HepG2 (cell line): ENCODE measurements around the gene NEUROD6. TPM values are rescaled to one million over a fixed set of nuclear protein-coding genes. Genes with fewer than 3 reads are reported as not detected.

Experiments
- ATAC-seq: fragments of 200-7000 bp; cut with Tn5 transposase; 3 replicates; pipeline ENCODE4 v1.9.1; 2020; ENCODE audit warnings: mild to moderate bottlenecking, moderate library complexity
- BruUV-seq: library from RNA; stranded (reverse); fragments of 400-500 nt; replicated peaks from 2 replicates; lab custom pipeline; 2021; lab: Mats Ljungman, UMichigan
- CTCF ChIA-PET: fragments of 300-600 bp; formaldehyde crosslinking; extraction: SDS; loops from one replicate; lab custom pipeline; 2021; ENCODE audit warnings: low total read pairs, inconsistent platforms, low intra/inter-chr PET ratio; lab: Yijun Ruan, JAX
- POLR2A ChIA-PET: fragments of 350-600 bp; sonication (Branson Sonifier 250); formaldehyde crosslinking; loops from one replicate; lab custom pipeline; 2020; ENCODE audit warnings: antibody characterized with exemption, inconsistent platforms; lab: Yijun Ruan, JAX
- DNase-seq: peaks from one replicate; pipeline ENCODE4 v3.0.0-alpha.2; 2015; ENCODE audit warnings: low spot score
- FAIRE-seq: peaks from 3 replicates; lab custom pipeline; 2011; peaks lifted over from hg19 to GRCh38; lab: Jason Lieb, UNC
- H2AFZ ChIP-seq: one replicate; pipeline ENCODE4 v1.6.1; 2011; ENCODE audit warnings: low read length, inconsistent platforms
- H3K27ac ChIP-seq: fragments of 300-600 bp; 3 replicates; pipeline ENCODE4 v1.8.0; 2011; ENCODE audit warnings: mixed run types, mild to moderate bottlenecking, mixed read lengths, low read length, inconsistent platforms; ENCODE audit not compliant: insufficient read depth; ENCODE audit errors: extremely low read length
- H3K27me3 ChIP-seq, 2 experiments: fragments of 200-600 bp in 1 of 2; 2 replicates in 1 of 2; 3 replicates in 1 of 2; pipeline versions ENCODE4 v1.6.0 to v1.8.0; 2011; ENCODE audit warnings: low read length in 2 of 2, mild to moderate bottlenecking in 2 of 2, moderate library complexity in 2 of 2, inconsistent platforms in 1 of 2; ENCODE audit not compliant: insufficient read depth in 2 of 2, control insufficient read depth in 1 of 2
- H3K36me3 ChIP-seq, 2 experiments: fragments of 200-600 bp in 1 of 2; replicated peaks in 1 of 2; 2 replicates in 1 of 2; 3 replicates in 1 of 2; pipeline versions ENCODE4 v1.5.1 to v1.8.0; 2011; ENCODE audit warnings: low read length in 2 of 2, inconsistent platforms in 1 of 2; ENCODE audit not compliant: insufficient read depth in 2 of 2, control insufficient read depth in 1 of 2
- H3K4me1 ChIP-seq: 2 replicates; pipeline ENCODE4 v1.5.1; 2012; ENCODE audit warnings: low read length, inconsistent platforms; ENCODE audit not compliant: insufficient read depth
- H3K4me2 ChIP-seq: 2 replicates; pipeline ENCODE4 v1.6.0; 2011; ENCODE audit warnings: low read depth, low read length, inconsistent platforms
- H3K4me3 ChIP-seq, 3 experiments: fragments of 200-600 bp in 1 of 3; sonication (generic), shearing (Covaris generic) in 1 of 3; replicated peaks in 1 of 3; 2 replicates each; pipeline ENCODE4 v1.5.1; 2011 to 2016; ENCODE audit warnings: low read length in 3 of 3, inconsistent platforms in 2 of 3, low read depth in 2 of 3, mild to moderate bottlenecking in 2 of 3, control low read depth in 1 of 3, mixed read lengths in 1 of 3; ENCODE audit not compliant: insufficient read depth in 1 of 3
- H3K79me2 ChIP-seq: one replicate; pipeline ENCODE4 v1.6.1; 2011; ENCODE audit warnings: low read length, inconsistent platforms; ENCODE audit not compliant: insufficient read depth
- H3K9ac ChIP-seq: 2 replicates; pipeline ENCODE4 v1.6.0; 2011; ENCODE audit warnings: mild to moderate bottlenecking, low read depth, low read length, inconsistent platforms; ENCODE audit not compliant: insufficient read depth
- H3K9me3 ChIP-seq: 2 replicates; pipeline ENCODE4 v1.5.1; 2012; ENCODE audit warnings: mild to moderate bottlenecking, low read length
- H4K20me1 ChIP-seq: 2 replicates; pipeline ENCODE4 v1.6.0; 2011; ENCODE audit warnings: inconsistent platforms, mild to moderate bottlenecking, low read length, moderate library complexity; ENCODE audit not compliant: insufficient read depth
- ATF5 ChIP-seq: sonication (generic); formaldehyde crosslinking; IDR thresholded peaks from 2 replicates; pipeline ENCODE4 v1.4.0; 2020; ENCODE audit warnings: mild to moderate bottlenecking, low read depth, missing genetic modification reagents
- HNRNPLL ChIP-seq: fragments of 200-400 bp; formaldehyde crosslinking; IDR thresholded peaks from 2 replicates; pipeline ENCODE4 v1.6.1; 2017; ENCODE audit warnings: mild to moderate bottlenecking, low read depth, low read length; ENCODE audit not compliant: poor library complexity, severe bottlenecking
- KDM5A ChIP-seq: fragments of 200-600 bp; sonication (generic); IDR thresholded peaks from 2 replicates; pipeline ENCODE4 v1.7.0; 2018; ENCODE audit warnings: antibody characterized with exemption, mild to moderate bottlenecking, low read length, borderline replicate concordance
- ZMYM3 ChIP-seq: sonication (generic); formaldehyde crosslinking; IDR thresholded peaks from 2 replicates; pipeline ENCODE4 v1.5.1; 2020; ENCODE audit warnings: mild to moderate bottlenecking, missing genetic modification reagents
- ZNF20 ChIP-seq: sonication (generic); formaldehyde crosslinking; IDR thresholded peaks from 2 replicates; pipeline ENCODE4 v1.4.0; 2020; ENCODE audit warnings: mild to moderate bottlenecking, moderate library complexity, missing genetic modification reagents
- ZNF563 ChIP-seq: sonication (generic); formaldehyde crosslinking; IDR thresholded peaks from 2 replicates; pipeline ENCODE4 v1.8.0; 2022; ENCODE audit warnings: mild to moderate bottlenecking, moderate library complexity, missing genetic modification reagents
- ZNF691 ChIP-seq: sonication (generic); formaldehyde crosslinking; IDR thresholded peaks from 2 replicates; pipeline ENCODE4 v1.4.0; 2020; ENCODE audit warnings: missing genetic modification reagents, low read depth, mild to moderate bottlenecking, borderline replicate concordance
- WGBS: methylation state at CpG from one replicate; pipeline ENCODE4 v1.1.6; 2017; ENCODE audit warnings: low lambda C conversion rate; 5-methylcytosine and 5-hydroxymethylcytosine counted together
- in situ Hi-C: cut with HindIII; loops from 2 replicates; pipeline ENCODE4 v1.10.0; 2017; ENCODE audit warnings: low pct_unique_long_range_greater_than_20kb; ENCODE audit not compliant: extremely low pct_ligation_motif_present
- intact Hi-C: fragments of 100-400 bp; cut with micrococcal nuclease; formaldehyde crosslinking; loops from one replicate; pipeline ENCODE4 v1.10.0; 2022; ENCODE audit not compliant: unreplicated experiment
- polyA plus RNA-seq, 8 experiments: library from polyadenylated mRNA; depleted of rRNA in 3 of 8; stranded (reverse) in 7 of 8; unstranded in 1 of 8; fragments of >200 nt; fragmentation: Illumina TruSeq in 4 of 8; extraction: Trizol in 4 of 8; gene quantifications; 2 replicates each; pipeline versions ENCODE4 v1.2.1 to v1.2.3, GENCODE V29; 2011 to 2016; ENCODE audit warnings: low read depth in 4 of 8, missing spikeins in 1 of 8, mixed read lengths in 1 of 8; ENCODE audit not compliant: insufficient read depth in 1 of 8
- total RNA-seq, 5 experiments: library from RNA; depleted of rRNA; stranded (reverse); fragments of >200 nt; fragmentation: Illumina TruSeq; extraction: Trizol; gene quantifications; 2 replicates each; pipeline ENCODE4 v1.2.3, GENCODE V29; 2016; ENCODE audit warnings: low read depth in 1 of 5

Gene NEUROD6
- total and polyA plus RNA-seq, 2 of the 13 experiments (the other 11 are each of a cell fraction or from before 2014, with no cell fraction given) = not detected

GRCh38 chr7:31358467-31358866 is 17.9 kb upstream of the NEUROD6 start (continued):
- TF ChIP-seq ATF5 (CRISPR knock-in tag) (no peak), ZMYM3 (CRISPR knock-in tag) (no peak), KDM5A (no peak)

- Histone ChIP-seq H3K79me2 (no peaks in the 10 kb centered on the region), H2AFZ (no peak overlapping the region), H3K27me3 (no peaks in the 10 kb centered on the region), H3K4me1 (no peaks in the 10 kb centered on the region), H3K9me3 (no peaks in the 10 kb centered on the region), H3K9ac (no peak overlapping the region), H4K20me1 (no peaks in the 10 kb centered on the region), H3K4me3 (no peak overlapping the region), H3K27ac (no peak overlapping the region), H3K36me3 (no peaks in the 10 kb centered on the region), H3K4me2 (no peak overlapping the region)
- 15% methylated on average over 5 of the region's 5 CpGs for WGBS
- no TSS peak for BruUV-seq
- DNase-seq (no peak), FAIRE-seq (no peak), ATAC-seq (no peak)
- in situ Hi-C loops (no loop called here), intact Hi-C loops (no loop called here)
- POLR2A ChIA-PET = no interaction called here
- CTCF ChIA-PET = no interaction called here
- TF ChIP-seq HNRNPLL = no peak
- TF ChIP-seq ZNF691 (CRISPR knock-in tag) = no peak
- no peak for TF ChIP-seq ZNF20 (CRISPR knock-in tag)
- TF ChIP-seq ZNF563 (CRISPR knock-in tag) = no peak
Observed at GRCh38 chr7:31345421-31345820, 4.9 kb upstream of the NEUROD6 start.
